Nephron (organoid): ENCODE results near the gene ACVR2A.

Source experiments
- H3K27ac Mint-ChIP-seq, 3 experiments: 2 replicates each; pipeline ENCODE4 v1.8.0; 2020; ENCODE audit warnings: mixed read lengths in 3 of 3, mild to moderate bottlenecking in 2 of 3, moderate library complexity in 1 of 3
- H3K27me3 Mint-ChIP-seq: 2 replicates; pipeline ENCODE4 v1.8.0; 2021; ENCODE audit warnings: low read depth, mild to moderate bottlenecking, moderate library complexity, mixed read lengths
- H3K36me3 Mint-ChIP-seq: 2 replicates; pipeline ENCODE4 v1.8.0; 2020; ENCODE audit warnings: low read depth, mixed read lengths
- H3K4me1 Mint-ChIP-seq: 2 replicates; pipeline ENCODE4 v1.8.0; 2020; ENCODE audit warnings: mixed read lengths
- H3K4me3 Mint-ChIP-seq, 3 experiments: 2 replicates each; pipeline ENCODE4 v1.8.0; 2020; ENCODE audit warnings: mild to moderate bottlenecking in 3 of 3, mixed read lengths in 3 of 3, moderate library complexity in 2 of 3
- H3K9me3 Mint-ChIP-seq: 2 replicates; pipeline ENCODE4 v1.8.0; 2020; ENCODE audit warnings: mixed read lengths
- CTCF ChIP-seq, 3 experiments: fragments of 200-600 bp; sonication (generic); IDR thresholded peaks; one replicate each; pipeline ENCODE4 v1.5.0; 2021; ENCODE audit warnings: antibody characterized with exemption in 3 of 3; ENCODE audit not compliant: unreplicated experiment in 3 of 3

The ACVR2A gene

GRCh38 chr2:147917161-147917560 lies 72.3 kb downstream of the ACVR2A start:
- Mint-ChIP-seq H3K4me1 (peaks cover 44% of the 10 kb centered on the region), H3K4me3 (no peak overlapping the region), H3K36me3 (peaks cover 38% of the 10 kb centered on the region), H3K27me3 (no peaks in the 10 kb centered on the region), H3K27ac (peak overlapping the region; percentile 30 to 75 (median 62)), H3K9me3 (no peaks in the 10 kb centered on the region)
- no peak for TF ChIP-seq CTCF (IDR thresholded peaks at IDR 0.05; ENCODE audit: unreplicated experiment in 3 of 3)

- TF ChIP-seq CTCF (IDR thresholded peaks at IDR 0.05; ENCODE audit: unreplicated experiment in 3 of 3), result no peak
- Mint-ChIP-seq H3K4me3 (no peak overlapping the region), H3K27me3 (no peaks in the 10 kb centered on the region), H3K36me3 (peaks cover 59% of the 10 kb centered on the region), H3K27ac (peak overlapping the region in 1 of 3 experiments; percentile 49), H3K4me1 (peaks cover 32% of the 10 kb centered on the region), H3K9me3 (no peaks in the 10 kb centered on the region)
Measured at GRCh38 chr2:147923846-147924245, 79.0 kb downstream of the ACVR2A start.

- Mint-ChIP-seq H3K4me1 (peaks cover 26% of the 10 kb centered on the region), H3K27ac (peak overlapping the region in 2 of 3 experiments; percentile 45 to 49), H3K36me3 (peaks cover 53% of the 10 kb centered on the region), H3K4me3 (no peak overlapping the region), H3K27me3 (no peaks in the 10 kb centered on the region), H3K9me3 (no peaks in the 10 kb centered on the region)
- TF ChIP-seq CTCF (IDR thresholded peaks at IDR 0.05; ENCODE audit: unreplicated experiment in 3 of 3), result no peak
Measured at GRCh38 chr2:147924647-147925046, 79.8 kb downstream of the ACVR2A start.

DNA sequence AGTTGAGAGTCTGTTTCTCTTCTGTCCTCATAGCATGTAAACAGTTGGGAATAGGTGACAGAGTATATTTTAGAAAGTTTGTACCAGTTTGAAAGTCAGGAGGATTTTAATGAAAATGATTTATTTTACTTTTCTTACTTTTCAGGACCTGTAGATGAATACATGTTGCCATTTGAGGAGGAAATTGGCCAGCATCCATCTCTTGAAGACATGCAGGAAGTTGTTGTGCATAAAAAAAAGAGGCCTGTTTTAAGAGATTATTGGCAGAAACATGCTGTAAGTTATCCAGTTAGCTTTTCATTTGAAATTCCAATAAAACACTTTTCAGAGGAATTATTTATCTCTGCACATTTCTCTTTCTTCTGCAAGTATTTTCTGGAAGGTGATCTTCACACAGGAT lies 81.1 kb downstream of the ACVR2A start:
- Mint-ChIP-seq H3K4me1 (peaks cover 26% of the 10 kb centered on the region), H3K9me3 (no peaks in the 10 kb centered on the region), H3K27ac (peak overlapping the region; percentile 49 to 66 (median 56)), H3K27me3 (no peaks in the 10 kb centered on the region), H3K36me3 (peaks cover 59% of the 10 kb centered on the region), H3K4me3 (no peak overlapping the region)
- TF ChIP-seq CTCF (IDR thresholded peaks at IDR 0.05; ENCODE audit: unreplicated experiment in 3 of 3), result no peak

GRCh38 chr2:147927053-147927588 lies 82.3 kb downstream of the ACVR2A start:
- peaks cover 53% of the 10 kb centered on the region for H3K36me3 Mint-ChIP-seq
- no peak overlapping the region for H3K4me3 Mint-ChIP-seq
- no peak for TF ChIP-seq CTCF (IDR thresholded peaks at IDR 0.05; ENCODE audit: unreplicated experiment in 3 of 3)
- peaks cover 26% of the 10 kb centered on the region for H3K4me1 Mint-ChIP-seq
- peak overlapping the region in 2 of 3 experiments; percentile 49 to 66 for H3K27ac Mint-ChIP-seq
- no peaks in the 10 kb centered on the region for H3K9me3 Mint-ChIP-seq
- no peaks in the 10 kb centered on the region for H3K27me3 Mint-ChIP-seq

DNA sequence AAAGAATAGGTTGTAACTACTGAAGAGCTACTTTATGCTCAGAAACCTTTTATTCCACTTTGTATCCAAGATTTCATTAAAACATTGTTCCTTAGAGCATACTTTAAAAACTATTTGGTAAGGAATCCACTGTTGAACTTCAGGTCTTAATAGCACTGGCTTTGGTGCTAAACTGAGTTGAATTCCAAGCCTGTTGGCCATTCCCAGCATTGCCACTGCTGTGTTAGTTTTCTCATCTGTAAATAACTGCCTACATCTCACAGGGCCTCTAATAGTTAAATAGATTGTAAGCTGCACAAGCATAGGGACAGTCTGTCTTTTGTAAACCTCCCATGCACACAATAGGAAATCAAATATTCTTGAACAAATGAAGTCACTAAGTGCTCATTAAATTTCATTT lies 89.1 kb downstream of the ACVR2A start:
- no peaks in the 10 kb centered on the region for H3K9me3 Mint-ChIP-seq
- no peak overlapping the region for H3K4me3 Mint-ChIP-seq
- H3K27me3 Mint-ChIP-seq, result no peaks in the 10 kb centered on the region
- no peak for TF ChIP-seq CTCF (IDR thresholded peaks at IDR 0.05; ENCODE audit: unreplicated experiment in 3 of 3)
- no peak overlapping the region for H3K27ac Mint-ChIP-seq
- peaks cover 59% of the 10 kb centered on the region for H3K36me3 Mint-ChIP-seq
- H3K4me1 Mint-ChIP-seq, result no peaks in the 10 kb centered on the region
